NCI-H1930 (cell line): ENCODE data around the gene ADPRM.
"Not testable (repeated sequence)": the region's sequence is repeated elsewhere in the genome, so short reads cannot be mapped to it uniquely, and the experiment has no call there.

ENCODE experiments used
- DNase-seq, 2 experiments: peaks; one replicate each; lab custom pipeline; 2025; lab: John Stamatoyannopoulos, UW

ADPRM gene

GRCh38 chr17:10699856-10700255 lies 2.5 kb downstream of the ADPRM start:
- no peak for DNase-seq

- no peak for DNase-seq
Observed at GRCh38 chr17:10702574-10702973, 5.2 kb downstream of the ADPRM start.

GRCh38 chr17:10705727-10706126 lies 8.3 kb downstream of the ADPRM start:
- no peak for DNase-seq

- no peak for DNase-seq
Observed at GRCh38 chr17:10713318-10713717, 15.9 kb downstream of the ADPRM start.

GRCh38 chr17:10716218-10716617 lies 18.8 kb downstream of the ADPRM start:
- DNase-seq: no peak

GRCh38 chr17:10718547-10718946 lies 21.2 kb downstream of the ADPRM start:
- no peak for DNase-seq

GRCh38 chr17:10724546-10725195 lies 27.3 kb downstream of the ADPRM start:
- DNase-seq: no peak

GRCh38 chr17:10725262-10725661 lies 27.9 kb downstream of the ADPRM start:
- DNase-seq: no peak

DNA sequence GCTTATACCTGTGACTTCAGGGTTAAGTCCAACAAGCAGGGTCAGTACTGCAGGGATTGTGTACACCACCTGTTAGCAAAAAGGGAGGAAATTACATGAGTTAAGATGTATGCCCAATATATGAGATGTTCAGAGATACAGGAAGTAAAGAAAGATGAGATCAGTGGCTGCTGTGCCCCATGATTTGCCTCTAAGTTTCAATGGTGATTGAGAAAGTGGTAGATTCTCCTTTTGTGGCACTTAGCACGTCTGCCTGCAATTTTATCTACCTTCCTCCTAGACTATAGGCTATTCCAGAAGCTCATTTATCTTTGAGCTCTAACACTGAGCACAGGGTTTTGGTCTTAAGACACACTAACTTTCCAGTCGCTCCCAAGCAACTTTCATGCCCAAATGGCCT lies 28.8 kb downstream of the ADPRM start:
- no peak for DNase-seq

GRCh38 chr17:10727192-10727591 lies 29.8 kb downstream of the ADPRM start:
- DNase-seq: no peak

GRCh38 chr17:10728331-10728892 lies 31.0 kb downstream of the ADPRM start:
- DNase-seq: no peak

GRCh38 chr17:10729334-10730193 lies 32.2 kb downstream of the ADPRM start, which contains the start of gene TMEM220:
Gene TMEM220, minus strand, starts transcription at chr17:10730023. Its CDS starts 172 bp downstream, at chr17:10729851.
- peak in 1 of 2 experiments; percentile 46 for DNase-seq

- DNase-seq: not testable (repeated sequence)
Observed at GRCh38 chr17:10730247-10730646, 32.9 kb downstream of the ADPRM start.

- no peak for DNase-seq
Observed at GRCh38 chr17:10731408-10731879, 34.0 kb downstream of the ADPRM start.

- DNase-seq: not testable (repeated sequence)
Observed at GRCh38 chr17:10732121-10732520, 34.7 kb downstream of the ADPRM start.

- no peak for DNase-seq
Observed at GRCh38 chr17:10733666-10734065, 36.3 kb downstream of the ADPRM start.

DNA sequence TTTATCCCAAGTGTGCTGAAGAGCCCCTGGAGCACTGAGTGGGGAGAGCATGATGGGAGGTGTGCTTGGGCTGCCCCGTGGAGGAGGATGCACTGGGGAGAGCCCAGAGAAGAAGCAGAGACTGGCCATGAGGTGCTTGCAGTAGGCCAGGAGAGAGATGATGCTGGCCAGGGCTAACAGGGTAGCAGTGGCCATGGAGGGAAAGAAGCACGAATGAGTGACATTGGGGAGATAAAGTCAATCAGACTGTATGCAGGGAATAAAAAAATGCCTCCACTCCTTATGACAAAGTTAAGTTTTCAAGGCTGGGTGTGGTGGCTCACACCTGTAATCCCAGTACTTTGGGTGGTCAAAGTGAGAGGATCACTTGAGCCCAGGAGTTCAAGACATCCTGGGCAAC lies 37.9 kb downstream of the ADPRM start:
- DNase-seq: no peak

DNA sequence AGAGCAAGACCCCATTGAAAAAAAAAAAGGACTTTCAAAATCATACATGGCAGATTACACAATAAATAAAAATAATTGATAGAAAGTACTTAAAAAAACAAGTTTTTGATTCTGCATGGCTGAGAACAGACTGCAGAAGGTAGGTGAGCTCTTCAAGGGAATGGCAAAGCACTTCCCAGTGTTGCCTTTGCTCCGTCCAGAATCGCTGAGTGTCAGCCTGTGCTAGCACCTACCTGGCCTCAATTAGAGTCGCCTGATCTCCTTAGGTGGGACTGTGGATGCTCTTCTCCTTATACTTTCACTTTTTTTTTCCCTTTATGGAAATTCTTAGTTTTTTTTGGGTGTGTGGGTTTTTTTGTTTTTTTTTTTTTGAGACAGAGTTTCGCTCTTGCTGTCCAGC lies 38.4 kb downstream of the ADPRM start:
- DNase-seq: no peak

DNA sequence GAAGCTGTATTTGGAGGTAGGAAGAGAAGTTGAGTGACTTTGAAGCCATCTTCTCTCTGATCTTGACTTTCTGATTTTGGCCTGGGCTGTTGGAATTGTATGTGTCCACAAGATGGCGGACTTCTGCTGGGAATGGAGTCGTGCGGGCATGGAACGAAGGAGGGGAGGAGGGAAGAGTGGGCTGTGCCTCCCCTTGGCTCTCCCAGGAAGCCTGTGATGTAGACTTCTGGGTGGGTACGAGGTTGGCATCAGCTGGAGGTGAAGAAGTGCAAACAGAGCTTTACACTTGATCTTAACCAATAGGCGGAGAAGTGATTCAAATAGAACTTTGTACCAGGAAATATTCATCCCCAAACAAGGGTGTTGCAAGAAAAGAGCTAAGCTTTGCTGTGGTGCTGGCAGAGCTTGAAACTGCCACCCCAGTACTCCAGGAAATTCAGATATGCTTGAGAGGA lies 39.8 kb downstream of the ADPRM start:
- peak in 1 of 2 experiments; percentile 48 for DNase-seq

- no peak for DNase-seq
Observed at GRCh38 chr17:10737736-10738135, 40.3 kb downstream of the ADPRM start.

GRCh38 chr17:10738521-10739258 lies 41.3 kb downstream of the ADPRM start:
- no peak for DNase-seq

GRCh38 chr17:10739386-10739785 lies 42.0 kb downstream of the ADPRM start:
- DNase-seq: no peak
